Measurements from ENCODE around the gene ABCC2. TPM values are rescaled to one million over a fixed set of nuclear protein-coding genes. Genes with fewer than 3 reads are reported as not detected.

ABCC2 gene
- total RNA-seq, 2 experiments from 2014 or later: 0.38 to 0.59 TPM

DNA sequence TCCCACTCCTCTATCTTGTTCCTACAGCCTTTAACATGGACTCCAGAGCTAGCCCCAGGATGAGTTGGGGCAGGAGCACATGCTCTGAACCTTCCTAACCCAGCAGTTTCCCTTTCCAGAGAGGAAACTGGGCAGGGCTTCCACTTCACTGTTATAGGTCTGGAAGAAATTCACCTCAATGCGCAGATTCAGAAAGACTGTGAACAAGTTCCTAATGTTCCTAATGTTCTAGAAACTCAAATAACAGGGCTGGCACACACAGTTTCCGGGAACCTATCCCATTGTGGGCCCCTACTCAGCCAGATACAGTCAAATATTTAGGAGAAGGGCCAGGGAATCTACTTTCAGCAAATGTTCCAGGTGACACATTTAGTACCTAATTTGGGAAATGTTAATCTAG lies 29.7 kb downstream of the ABCC2 start:
- Histone ChIP-seq H3K4me3 (ENCODE audit: low read depth, low read length, poor library complexity, severe bottlenecking) (no peak overlapping the region), H3K9me2 (ENCODE audit: insufficient read depth, low read length) (no peaks in the 10 kb centered on the region), H3K36me3 (ENCODE audit: insufficient read depth, low read length) (no peaks in the 10 kb centered on the region), H3K4me2 (ENCODE audit: low read length) (no peak overlapping the region), H2AFZ (ENCODE audit: low read length) (no peak overlapping the region), H3K79me2 (ENCODE audit: insufficient read depth, low read depth, low read length) (no peaks in the 10 kb centered on the region), H4K20me1 (ENCODE audit: insufficient read depth, low read length) (no peaks in the 10 kb centered on the region), H3K4me1 (ENCODE audit: insufficient read depth, low read length, poor library complexity, severe bottlenecking) (no peaks in the 10 kb centered on the region), H3K27ac (ENCODE audit: low read depth, low read length, poor library complexity, severe bottlenecking) (no peak overlapping the region), H3K9me3 (ENCODE audit: low read length) (peaks cover 7% of the 10 kb centered on the region; the same call in 1 of the 2 replicates)
- no peak for DNase-seq (ENCODE audit: low spot score)
- POLR2A ChIA-PET: no interaction called here
- TF ChIP-seq, protein P1, sequence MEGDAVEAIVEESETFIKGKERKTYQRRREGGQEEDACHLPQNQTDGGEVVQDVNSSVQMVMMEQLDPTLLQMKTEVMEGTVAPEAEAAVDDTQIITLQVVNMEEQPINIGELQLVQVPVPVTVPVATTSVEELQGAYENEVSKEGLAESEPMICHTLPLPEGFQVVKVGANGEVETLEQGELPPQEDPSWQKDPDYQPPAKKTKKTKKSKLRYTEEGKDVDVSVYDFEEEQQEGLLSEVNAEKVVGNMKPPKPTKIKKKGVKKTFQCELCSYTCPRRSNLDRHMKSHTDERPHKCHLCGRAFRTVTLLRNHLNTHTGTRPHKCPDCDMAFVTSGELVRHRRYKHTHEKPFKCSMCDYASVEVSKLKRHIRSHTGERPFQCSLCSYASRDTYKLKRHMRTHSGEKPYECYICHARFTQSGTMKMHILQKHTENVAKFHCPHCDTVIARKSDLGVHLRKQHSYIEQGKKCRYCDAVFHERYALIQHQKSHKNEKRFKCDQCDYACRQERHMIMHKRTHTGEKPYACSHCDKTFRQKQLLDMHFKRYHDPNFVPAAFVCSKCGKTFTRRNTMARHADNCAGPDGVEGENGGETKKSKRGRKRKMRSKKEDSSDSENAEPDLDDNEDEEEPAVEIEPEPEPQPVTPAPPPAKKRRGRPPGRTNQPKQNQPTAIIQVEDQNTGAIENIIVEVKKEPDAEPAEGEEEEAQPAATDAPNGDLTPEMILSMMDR (conservative IDR thresholded peaks at IDR 0.05; ENCODE audit: low read length): no peak
- intact Hi-C loops (cut with micrococcal nuclease; ENCODE audit: unreplicated experiment): no loop called here
- no TSS peak for BruUV-seq (replicated peaks)
- CTCF ChIA-PET (ENCODE audit: unreplicated experiment): no interaction called here

DNA sequence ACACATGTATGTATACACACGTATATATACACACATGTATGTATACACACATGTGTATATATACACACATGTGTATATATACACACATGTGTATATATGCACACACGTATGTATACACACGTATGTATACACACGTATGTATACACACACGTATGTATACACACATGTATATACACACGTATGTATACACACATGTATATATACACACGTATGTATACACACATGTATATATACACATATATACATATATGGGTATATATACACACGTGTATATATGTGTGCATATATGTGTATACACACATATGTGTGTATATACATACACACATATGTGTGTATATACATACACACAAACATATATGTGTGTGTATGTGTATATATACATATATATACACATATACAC lies 31.7 kb downstream of the ABCC2 start:
- TF ChIP-seq, protein P1 (conservative IDR thresholded peaks at IDR 0.05; ENCODE audit: low read length): no peak
- TF ChIP-seq EZH2phosphoT487 (IDR thresholded peaks at IDR 0.05; ENCODE audit: borderline replicate concordance, low read depth, low read length): no peak
- no TSS peak for BruUV-seq (replicated peaks)
- intact Hi-C loops (cut with micrococcal nuclease; ENCODE audit: unreplicated experiment): no loop called here
- H3K4me2 ChIP-seq (ENCODE audit: low read length): no peak overlapping the region
- H3K36me3 ChIP-seq (ENCODE audit: insufficient read depth, low read length): no peaks in the 10 kb centered on the region
- no peaks in the 10 kb centered on the region for H3K4me1 ChIP-seq (ENCODE audit: insufficient read depth, low read length, poor library complexity, severe bottlenecking)
- CTCF ChIA-PET (ENCODE audit: unreplicated experiment): no interaction called here
- peaks cover 7% of the 10 kb centered on the region; the same call in 1 of the 2 replicates for H3K9me3 ChIP-seq (ENCODE audit: low read length)
- H3K4me3 ChIP-seq (ENCODE audit: low read depth, low read length, poor library complexity, severe bottlenecking): no peak overlapping the region
- POLR2A ChIA-PET: no interaction called here
- no peak for DNase-seq (ENCODE audit: low spot score)
- H2AFZ ChIP-seq (ENCODE audit: low read length): no peak overlapping the region
- H3K9me2 ChIP-seq (ENCODE audit: insufficient read depth, low read length): no peaks in the 10 kb centered on the region
- no peak overlapping the region for H3K27ac ChIP-seq (ENCODE audit: low read depth, low read length, poor library complexity, severe bottlenecking)
- H3K79me2 ChIP-seq (ENCODE audit: insufficient read depth, low read depth, low read length): no peaks in the 10 kb centered on the region
- H4K20me1 ChIP-seq (ENCODE audit: insufficient read depth, low read length): no peaks in the 10 kb centered on the region

DNA sequence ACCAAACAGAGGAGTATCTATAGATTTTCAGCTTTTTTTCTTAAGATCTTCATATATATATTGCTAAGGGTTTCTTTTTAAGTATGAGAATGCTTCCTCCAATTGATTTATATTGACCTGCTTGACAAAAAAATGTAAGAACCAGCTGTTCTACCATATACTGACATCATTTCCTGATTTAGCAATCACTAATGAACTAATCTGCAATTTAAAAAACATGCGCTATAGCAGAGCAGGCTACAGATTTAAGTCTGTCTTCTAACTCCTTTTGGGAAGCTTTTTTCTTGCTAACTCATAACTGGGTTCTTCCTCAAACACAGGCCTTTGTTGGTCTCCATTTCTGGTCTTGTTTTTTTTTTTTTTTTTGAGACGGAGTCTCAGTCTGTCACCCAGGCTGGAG lies 33.2 kb downstream of the ABCC2 start:
- CTCF ChIA-PET (ENCODE audit: unreplicated experiment): no interaction called here
- no peaks in the 10 kb centered on the region for H3K4me1 ChIP-seq (ENCODE audit: insufficient read depth, low read length, poor library complexity, severe bottlenecking)
- H3K4me3 ChIP-seq (ENCODE audit: low read depth, low read length, poor library complexity, severe bottlenecking): no peak overlapping the region
- intact Hi-C loops (cut with micrococcal nuclease; ENCODE audit: unreplicated experiment): no loop called here
- POLR2A ChIA-PET: no interaction called here
- BruUV-seq (replicated peaks): no TSS peak
- no peaks in the 10 kb centered on the region for H3K79me2 ChIP-seq (ENCODE audit: insufficient read depth, low read depth, low read length)
- H3K9me2 ChIP-seq (ENCODE audit: insufficient read depth, low read length): no peaks in the 10 kb centered on the region
- no peak overlapping the region for H3K27ac ChIP-seq (ENCODE audit: low read depth, low read length, poor library complexity, severe bottlenecking)
- no peak overlapping the region for H2AFZ ChIP-seq (ENCODE audit: low read length)
- no peaks in the 10 kb centered on the region for H4K20me1 ChIP-seq (ENCODE audit: insufficient read depth, low read length)
- H3K9me3 ChIP-seq (ENCODE audit: low read length): peaks cover 7% of the 10 kb centered on the region; the same call in 1 of the 2 replicates
- no peak for TF ChIP-seq EZH2phosphoT487 (IDR thresholded peaks at IDR 0.05; ENCODE audit: borderline replicate concordance, low read depth, low read length)
- TF ChIP-seq, protein P1 (conservative IDR thresholded peaks at IDR 0.05; ENCODE audit: low read length): no peak
- H3K36me3 ChIP-seq (ENCODE audit: insufficient read depth, low read length): no peaks in the 10 kb centered on the region
- DNase-seq (ENCODE audit: low spot score): no peak
- H3K4me2 ChIP-seq (ENCODE audit: low read length): no peak overlapping the region

Measured in OCI-LY7 (cell line).